SK-N-MC (cell line): Measurements from ENCODE around the gene ICA1L.

ENCODE experiments used
- EZH2 ChIP-seq: fragments of 200-600 bp; sonication (generic); IDR thresholded peaks from one replicate; pipeline ENCODE4 v1.6.1; 2017; ENCODE audit warnings: antibody characterized with exemption
- FOXP2 ChIP-seq: optimal IDR thresholded peaks from 2 replicates; pipeline ENCODE3; 2011; ENCODE audit warnings: mild to moderate bottlenecking, moderate library complexity; ENCODE audit not compliant: insufficient read depth; ENCODE audit errors: extremely low read length, control extremely low read depth
- POLR2AphosphoS5 ChIP-seq: IDR thresholded peaks from 2 replicates; pipeline ENCODE4 v1.6.1; 2012; ENCODE audit warnings: mild to moderate bottlenecking, low read depth, low read length, borderline replicate concordance

GRCh38 chr2:202756598-202756997 lies 115.0 kb downstream of the ICA1L start:
- TF ChIP-seq EZH2, result no peak
- no peak for TF ChIP-seq POLR2AphosphoS5
- TF ChIP-seq FOXP2, result no peak
